KBM-7 (cell line): ENCODE measurements around the gene NGEF.
"Not testable (repeated sequence)": the region's sequence is repeated elsewhere in the genome, so short reads cannot be mapped to it uniquely, and the experiment has no call there.

Experiments
- DNase-seq: peaks from one replicate; pipeline ENCODE4 v3.0.0-alpha.2; 2015
- in situ Hi-C: fragments of 300-500 bp; cut with MboI; formaldehyde crosslinking; loops from 2 replicates; pipeline ENCODE4 v1.14.3; 2020; ENCODE audit warnings: low sequenced_read_pairs, low pct_unique_long_range_greater_than_20kb, mixed read lengths

NGEF gene

DNA sequence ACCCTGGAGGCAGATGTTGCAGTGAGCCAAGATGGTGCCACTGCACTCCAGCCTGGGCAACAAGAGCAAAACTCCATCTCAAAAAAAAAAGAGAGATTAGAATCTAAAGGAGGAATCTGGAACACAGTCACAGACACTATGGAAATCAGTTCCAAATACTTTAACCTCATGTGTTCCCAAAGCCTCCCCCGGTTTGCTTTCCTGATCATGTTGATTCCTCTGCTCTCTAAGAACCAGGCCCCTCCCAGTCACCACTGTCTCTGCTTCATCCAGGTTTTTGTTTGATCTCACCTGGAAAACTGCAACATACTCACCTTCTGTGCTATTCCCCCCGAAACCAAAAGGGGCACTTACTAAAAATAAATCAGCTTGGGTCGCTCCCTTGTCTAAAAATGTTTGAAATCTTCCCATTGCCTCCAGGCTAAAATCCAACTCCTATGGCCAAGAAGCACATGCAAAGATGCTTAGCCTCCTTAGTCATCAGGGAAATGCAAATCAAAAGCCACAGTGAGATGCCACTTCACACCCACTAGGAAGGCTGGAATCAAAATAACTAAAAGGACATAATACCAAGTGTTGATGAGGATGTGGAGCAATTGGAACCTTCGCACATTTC is 13.2 kb upstream of the NGEF start:
- in situ Hi-C loops, result no loop called here

DNA sequence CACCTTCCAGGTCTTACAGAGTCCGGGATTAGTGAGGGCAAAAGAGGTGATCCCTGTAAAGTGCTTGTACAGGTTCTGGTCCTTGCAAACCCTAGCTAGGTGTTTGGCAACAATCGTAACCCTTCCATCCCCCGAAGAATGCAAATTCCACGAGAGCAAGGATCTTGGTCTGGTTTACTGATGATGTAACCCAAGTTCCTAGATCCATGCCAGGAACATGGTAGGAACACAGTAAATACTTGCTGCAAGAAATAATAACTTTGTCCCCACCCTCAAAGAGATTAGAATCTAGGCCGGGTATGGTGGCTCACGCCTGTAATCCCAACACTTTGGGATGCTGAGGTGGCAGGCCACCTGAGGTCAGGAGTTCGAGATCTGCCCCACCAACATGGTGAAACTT is 12.7 kb upstream of the NGEF start:
- in situ Hi-C loops, result no loop called here
- no peak for DNase-seq

More for the DNA sequence above, 13.2 kb upstream of the NGEF start:
- no peak for DNase-seq

GRCh38 chr2:233023761-233024410 is 10.8 kb upstream of the NGEF start:
- DNase-seq, result no peak
- in situ Hi-C loops, result no loop called here

GRCh38 chr2:233023007-233023760 is 10.1 kb upstream of the NGEF start:
- in situ Hi-C loops, result no loop called here
- no peak for DNase-seq

GRCh38 chr2:233022561-233022960 is 9.5 kb upstream of the NGEF start:
- no peak for DNase-seq
- in situ Hi-C loops, result no loop called here

DNA sequence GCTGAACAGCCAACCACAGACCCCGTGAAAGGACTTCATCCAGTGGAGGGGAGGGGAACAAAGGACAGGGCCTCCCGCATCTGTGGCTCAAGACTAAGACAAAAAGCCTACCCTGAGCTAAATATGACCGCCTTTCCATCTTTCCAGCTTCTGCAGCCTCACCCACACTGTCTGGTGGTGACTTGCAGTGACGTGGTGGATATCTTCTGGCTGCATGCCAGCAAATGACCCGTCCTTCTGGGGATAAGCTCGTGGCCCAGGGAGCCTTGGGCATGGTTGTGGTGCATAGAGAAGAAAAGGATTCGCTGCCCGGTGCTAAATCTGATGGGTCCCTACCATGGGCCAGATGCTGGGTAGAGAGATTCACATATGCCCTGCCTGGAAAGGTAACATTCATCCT is 8.7 kb upstream of the NGEF start:
- in situ Hi-C loops, result no loop called here
- no peak for DNase-seq

- in situ Hi-C loops, result no loop called here
- no peak for DNase-seq
Measured at GRCh38 chr2:233020454-233020853, 7.4 kb upstream of the NGEF start.

- DNase-seq, in situ Hi-C loops: not testable (repeated sequence)
Measured at GRCh38 chr2:233019610-233020009, 6.6 kb upstream of the NGEF start.

GRCh38 chr2:233017947-233018346 is 4.9 kb upstream of the NGEF start:
- no peak for DNase-seq
- in situ Hi-C loops, result no loop called here

GRCh38 chr2:233015019-233015645 is 2.1 kb upstream of the NGEF start:
- in situ Hi-C loops, result no loop called here
- no peak for DNase-seq

- no peak for DNase-seq
- in situ Hi-C loops, result no loop called here
Measured at GRCh38 chr2:233013650-233014049, 594 bp upstream of the NGEF start.

DNA sequence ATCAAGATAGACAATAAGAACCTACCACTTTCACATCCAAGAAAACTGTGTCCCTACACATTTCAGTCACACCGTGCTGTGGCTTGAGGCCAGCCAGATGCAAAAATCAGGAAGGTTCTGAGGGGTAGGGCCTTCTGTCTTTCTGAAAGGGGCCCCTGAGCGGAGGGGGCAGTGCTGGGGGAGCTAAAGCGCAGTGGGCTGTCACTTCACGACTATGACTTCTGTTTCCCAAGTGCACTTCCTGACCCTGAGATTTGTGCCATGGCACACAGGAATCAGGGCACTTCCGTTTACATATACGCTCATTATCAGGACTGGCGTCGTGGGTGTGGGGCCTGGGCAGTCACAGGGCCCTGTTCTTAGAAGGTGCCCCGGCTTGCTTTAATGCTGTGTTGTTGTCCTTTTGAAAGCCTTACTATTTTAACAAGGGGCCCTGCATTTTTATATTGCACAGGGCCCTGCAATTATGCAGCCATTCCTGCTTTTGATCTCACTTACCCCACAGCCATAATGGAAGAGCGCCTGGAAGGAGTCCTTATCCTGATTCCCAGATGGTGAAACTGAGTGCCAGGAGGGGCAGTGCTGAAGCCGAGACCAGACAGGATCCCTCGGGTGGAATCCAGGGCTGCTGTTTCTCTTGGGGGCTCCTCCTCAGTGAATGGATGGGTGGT is 620 bp downstream of the NGEF start:
- in situ Hi-C loops, result no loop called here
- peak; percentile 32 for DNase-seq

- no peak for DNase-seq
- in situ Hi-C loops, result no loop called here
Measured at GRCh38 chr2:233011702-233012131, 1.3 kb downstream of the NGEF start.

- in situ Hi-C loops, result no loop called here
- DNase-seq, result no peak
Measured at GRCh38 chr2:233011268-233011650, 1.8 kb downstream of the NGEF start.

- DNase-seq, result no peak
- in situ Hi-C loops, result no loop called here
Measured at GRCh38 chr2:233010569-233011267, 2.3 kb downstream of the NGEF start.

GRCh38 chr2:233009661-233010060 is 3.4 kb downstream of the NGEF start:
- in situ Hi-C loops, result no loop called here
- DNase-seq, result no peak

- in situ Hi-C loops, result no loop called here
- DNase-seq, result no peak
Measured at GRCh38 chr2:233007739-233008138, 5.3 kb downstream of the NGEF start.

DNA sequence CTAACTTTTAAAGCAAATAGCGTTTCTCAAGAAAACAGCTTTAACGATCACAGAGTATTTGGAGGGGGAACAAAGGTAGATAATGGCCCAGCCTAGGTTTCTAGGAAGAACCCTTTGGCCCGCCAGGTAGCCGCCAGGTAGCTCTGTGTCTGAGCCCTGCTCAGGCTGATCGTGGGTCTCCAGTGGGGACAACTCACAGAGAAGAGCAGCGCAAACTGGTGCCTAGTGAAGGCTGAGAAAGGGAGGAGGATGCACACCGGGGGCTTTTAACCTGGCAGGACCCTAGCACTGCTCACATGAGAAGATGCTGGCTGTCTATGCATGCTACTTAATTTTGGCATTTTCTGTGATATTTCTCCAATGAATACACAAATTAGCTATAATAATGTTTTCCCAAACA is 5.8 kb downstream of the NGEF start:
- DNase-seq, result no peak
- in situ Hi-C loops, result no loop called here

- in situ Hi-C loops, result no loop called here
- no peak for DNase-seq
Measured at GRCh38 chr2:233006648-233007047, 6.4 kb downstream of the NGEF start.
